ENCODE results near the gene FRMPD2. TPM values are rescaled to one million over a fixed set of nuclear protein-coding genes. Genes with fewer than 3 reads are reported as not detected.

Gene FRMPD2
- total RNA-seq, 1 experiment from 2014 or later, result 0.44 TPM

DNA sequence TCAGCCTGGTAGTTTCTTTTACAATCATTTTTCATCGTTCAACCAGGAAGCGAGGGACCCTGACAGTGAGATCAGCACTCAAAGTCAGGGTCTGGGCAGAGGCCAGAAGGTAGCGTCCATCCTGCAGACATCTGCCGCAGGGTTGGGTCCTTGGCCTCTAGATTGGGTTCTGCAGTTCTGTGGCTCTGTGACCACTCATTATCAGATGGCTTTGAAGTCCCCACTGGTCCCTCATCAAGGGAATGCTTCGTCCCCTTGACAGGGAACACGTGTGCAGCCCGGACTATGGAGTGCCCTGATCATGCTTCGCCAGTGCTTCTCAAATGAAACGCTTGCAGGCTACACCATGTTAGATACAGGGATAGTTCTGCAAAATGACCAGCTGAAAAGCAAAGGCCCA lies 64.1 kb downstream of the FRMPD2 start:
- Histone ChIP-seq H2AK5ac (ENCODE audit: insufficient read length, low read length) (no peak overlapping the region), H2AFZ (ENCODE audit: low read length) (no peak overlapping the region), H4K20me1 (ENCODE audit: control insufficient read depth, insufficient read depth, insufficient read length) (no peaks in the 10 kb centered on the region), H2BK20ac (ENCODE audit: low read depth, low read length, poor library complexity, severe bottlenecking) (no peak overlapping the region), H3K4me1 (ENCODE audit: insufficient read depth, low read length) (no peaks in the 10 kb centered on the region), H3K27me3 (ENCODE audit: insufficient read depth, low read length) (no peaks in the 10 kb centered on the region), H2BK120ac (ENCODE audit: low read depth, low read length, poor library complexity, severe bottlenecking) (no peak overlapping the region), H3K79me1 (ENCODE audit: insufficient read depth, low read depth, low read length, poor library complexity, severe bottlenecking) (no peaks in the 10 kb centered on the region), H2BK5ac (ENCODE audit: insufficient read length, low read length) (no peak overlapping the region), H3K4ac (ENCODE audit: low read depth, low read length) (no peak overlapping the region), H3K23me2 (ENCODE audit: insufficient read length, low read depth, low read length, poor library complexity, severe bottlenecking) (no peaks in the 10 kb centered on the region), H3K56ac (ENCODE audit: insufficient read length, low read depth, low read length) (no peak overlapping the region), H4K91ac (ENCODE audit: insufficient read length, low read depth, low read length) (no peak overlapping the region), H3T11ph (ENCODE audit: low read length) (no peak overlapping the region), H2BK12ac (ENCODE audit: insufficient read length, low read depth, low read length) (no peak overlapping the region), H3K27ac (ENCODE audit: insufficient read length, low read depth, low read length) (no peak overlapping the region), H3K18ac (ENCODE audit: insufficient read length, low read depth, low read length) (no peak overlapping the region), H4K5ac (ENCODE audit: insufficient read length, low read depth, low read length) (no peak overlapping the region), H3K23ac (ENCODE audit: insufficient read length, low read depth, low read length) (no peak overlapping the region), H3K14ac (ENCODE audit: insufficient read depth, low read length) (no peak overlapping the region), H4K8ac (replicated peaks; ENCODE audit: insufficient read length, low read depth, low read length) (no peak overlapping the region), H3K79me2 (ENCODE audit: insufficient read depth, low read length) (no peaks in the 10 kb centered on the region), H3K9ac (ENCODE audit: extremely low read depth, insufficient read length, low read length) (no peak overlapping the region), H3K4me2 (ENCODE audit: insufficient read depth, insufficient read length, low read length) (no peak overlapping the region), H3K9me3 (ENCODE audit: control insufficient read depth, low read depth, low read length) (no peaks in the 10 kb centered on the region), H2BK15ac (ENCODE audit: low read depth, low read length) (no peak overlapping the region)
- Mint-ChIP-seq H3K4me3 (no peak overlapping the region), H3K27me3 (ENCODE audit: low read depth) (no peaks in the 10 kb centered on the region), H3K9me3 (0 out of 5 replicates have a peak, but pooled peaks cover 0 to under 1% of the 10 kb centered on the region in 2 experiments), H3K4me1 (peaks cover 14 to 15% of the 10 kb centered on the region in 2 experiments; a peak in 3 of 4 replicates), H3K36me3 (ENCODE audit: insufficient read depth in 1 of 3, low read depth in 3 of 3) (no peaks in the 10 kb centered on the region; a peak in 1 of 7 replicates), H3K27ac (no peak overlapping the region)
- no CpG with 5 or more reads among the region's 9 CpGs for WGBS (ENCODE audit: extremely low coverage, insufficient read length, low lambda C conversion rate)
- no peak for DNase-seq
- TF ChIP-seq CTCF (conservative IDR thresholded peaks at IDR 0.05), result no peak

Data from H9 (cell line).